GM19438 (cell line): ENCODE data around the gene GNRHR.

Experiments
- ATAC-seq: cut with Tn5 transposase; IDR thresholded peaks from one replicate; pipeline ENCODE4 v1.9.1; 2021; ENCODE audit warnings: low read depth; ENCODE audit not compliant: unreplicated experiment

Gene GNRHR

GRCh38 chr4:67701517-67701850, 52.7 kb downstream of the GNRHR start:
- peak; percentile 1 for ATAC-seq

DNA sequence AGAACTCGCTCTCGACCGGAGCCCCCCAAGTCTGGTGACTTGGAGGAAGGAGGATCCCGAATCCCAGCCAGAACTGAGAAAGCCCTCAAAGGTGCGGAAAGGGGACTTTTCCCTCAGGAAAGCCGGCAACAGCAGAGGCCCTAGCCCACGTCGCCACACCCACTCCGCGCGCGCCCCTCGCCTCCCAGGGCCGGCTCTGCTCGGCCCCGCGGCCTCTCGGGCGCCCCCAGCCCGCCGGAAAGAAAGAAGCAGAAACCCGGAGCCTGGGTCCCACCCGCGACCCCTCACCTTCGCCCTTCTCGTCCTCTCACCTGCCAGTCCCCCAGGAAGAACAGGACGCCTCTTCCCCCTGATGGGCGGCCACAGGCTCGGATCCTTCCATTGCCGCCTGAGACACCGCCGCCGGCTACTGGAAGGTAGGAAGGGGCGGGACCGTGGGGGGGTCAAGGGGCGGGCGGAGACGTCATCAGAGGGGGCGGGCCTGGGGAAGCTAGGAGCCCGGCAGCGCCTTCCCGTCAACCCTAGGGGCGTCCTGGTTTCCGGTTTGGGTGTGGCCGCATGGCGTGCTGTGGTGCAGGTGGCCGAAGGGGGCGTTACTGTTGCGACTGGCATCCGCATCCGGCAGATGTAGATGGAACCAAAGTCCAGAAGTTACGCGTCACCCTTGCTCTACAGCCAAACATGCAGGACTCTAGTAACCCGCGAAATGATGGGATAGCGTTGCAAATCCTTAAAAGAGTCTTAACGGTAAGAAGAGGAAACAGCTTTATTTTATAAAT, 53.3 kb downstream of the GNRHR start, which contains the start of gene UBA6:
Gene UBA6 (minus strand): TSS at position 418 of the 779 bp plus-strand sequence. CDS start 36 bp downstream, at position 382.
- ATAC-seq: peak; percentile 97

DNA sequence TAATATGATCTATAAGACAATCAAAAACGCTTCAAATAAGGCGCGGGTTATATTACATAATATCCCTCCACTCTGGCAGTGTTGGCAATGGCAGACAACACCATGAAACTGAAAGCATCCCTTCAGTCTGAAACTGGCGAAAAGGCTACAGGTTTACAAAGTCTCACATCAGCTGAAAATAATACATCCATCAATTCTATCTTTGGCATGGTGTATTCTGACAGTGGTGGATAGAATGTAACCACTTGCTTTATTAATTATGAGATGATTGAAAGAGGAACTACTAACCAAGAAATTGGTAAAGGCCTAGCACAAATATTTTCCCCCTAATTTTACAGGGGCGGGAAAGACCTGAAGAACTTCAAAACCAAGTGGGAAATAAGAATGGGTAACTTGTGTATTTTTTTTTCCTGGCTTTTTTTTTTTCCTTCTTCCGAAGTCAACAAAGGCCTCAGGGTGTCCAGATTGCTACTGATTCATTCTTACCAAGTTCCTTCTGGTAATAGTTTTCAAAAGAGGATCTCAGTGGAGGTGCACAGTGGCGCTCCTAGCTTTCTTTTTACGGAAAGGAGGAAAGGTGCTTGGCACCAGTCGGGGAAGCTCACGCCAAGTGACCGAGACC, 54.0 kb downstream of the GNRHR start:
- ATAC-seq: peak; percentile 22

DNA sequence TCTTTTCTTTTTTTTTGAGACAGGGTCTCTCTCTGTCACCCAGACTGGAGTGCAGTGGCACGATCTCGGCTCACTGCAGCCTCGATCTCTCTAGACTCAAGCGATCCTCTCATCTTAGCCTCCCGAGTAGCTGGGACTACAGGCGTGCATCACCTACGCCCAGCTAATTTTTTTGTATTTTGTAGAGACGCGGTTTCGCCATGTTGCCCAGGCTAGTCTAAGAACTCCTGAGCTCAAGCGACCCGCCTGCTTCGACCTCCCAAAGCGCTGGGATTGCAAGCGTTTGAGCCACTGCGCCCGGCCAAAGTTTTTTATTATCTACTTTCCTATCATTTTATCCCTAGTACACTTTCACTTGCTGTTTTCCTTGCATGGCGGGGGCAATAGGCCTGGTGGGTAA, 54.6 kb downstream of the GNRHR start:
- no peak for ATAC-seq

- ATAC-seq: no peak
Observed at GRCh38 chr4:67697860-67698687, 56.1 kb downstream of the GNRHR start.

GRCh38 chr4:67696061-67696460, 58.1 kb downstream of the GNRHR start:
- no peak for ATAC-seq

GRCh38 chr4:67694662-67695061, 59.5 kb downstream of the GNRHR start:
- no peak for ATAC-seq

- no peak for ATAC-seq
Observed at GRCh38 chr4:67691328-67691727, 62.9 kb downstream of the GNRHR start.
